ENCODE data around the gene DPY19L3.
A peak's percentile ranks its signal among the peaks of the same experiment; 100 is the strongest.
"Not testable (repeated sequence)": the region's sequence is repeated elsewhere in the genome, so short reads cannot be mapped to it uniquely, and the experiment has no call there.

The DPY19L3 gene

DNA sequence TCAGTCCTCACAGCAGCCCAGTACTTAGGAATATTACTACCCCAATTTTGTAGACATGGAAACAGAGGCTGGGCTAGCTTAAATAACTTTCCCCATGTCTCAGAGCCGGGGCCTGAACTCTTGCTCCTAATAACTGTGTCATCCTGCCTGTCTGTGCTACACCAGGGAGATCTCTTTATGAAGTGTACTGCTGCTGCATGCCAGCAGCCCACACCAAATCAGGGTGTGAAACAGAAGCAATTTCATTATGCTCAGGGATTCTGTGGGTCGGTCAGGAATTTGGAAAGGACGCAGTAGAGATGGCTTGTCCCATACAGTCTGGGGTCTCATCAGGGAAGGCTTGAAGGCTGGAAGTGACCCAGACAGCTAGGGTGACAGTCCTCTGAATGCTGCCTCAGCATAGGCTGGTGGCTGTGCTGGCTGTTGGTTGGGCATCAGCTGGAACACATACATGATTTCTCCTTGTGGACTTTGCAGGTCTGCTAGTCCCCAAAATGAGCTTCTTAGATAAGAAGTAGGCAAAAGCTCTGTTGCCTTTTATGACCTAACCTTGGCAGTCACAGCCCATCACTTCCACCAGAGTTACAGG is 37.5 kb upstream of the DPY19L3 start:
- H3K9ac ChIP-seq (ENCODE audit: low read depth in 1 of 2, low read length in 2 of 2) = no peak overlapping the region
- no peaks in the 10 kb centered on the region for H3K9me3 ChIP-seq (ENCODE audit: control insufficient read depth in 2 of 2, low read length in 2 of 2)
- H3K27ac ChIP-seq (ENCODE audit: low read depth in 2 of 2, low read length in 2 of 2) = no peak overlapping the region
- peaks cover 31 to 36% of the 10 kb centered on the region in 2 donors for H3K36me3 ChIP-seq (ENCODE audit: control insufficient read depth in 2 of 2, insufficient read depth in 2 of 2, low read length in 2 of 2)
- H3K27me3 ChIP-seq (ENCODE audit: control insufficient read depth in 2 of 2, insufficient read depth in 2 of 2, low read length in 2 of 2) = peaks cover 0 to 2% of the 10 kb centered on the region in 2 donors
- H3K4me3 ChIP-seq (ENCODE audit: low read length in 2 of 2) = no peak overlapping the region
- H3K4me1 ChIP-seq (ENCODE audit: control insufficient read depth in 2 of 2, insufficient read depth in 2 of 2, low read length in 2 of 2) = no peaks in the 10 kb centered on the region

- Histone ChIP-seq H3K9me3 (ENCODE audit: control insufficient read depth in 2 of 2, low read length in 2 of 2) (no peaks in the 10 kb centered on the region), H3K9ac (ENCODE audit: low read depth in 1 of 2, low read length in 2 of 2) (no peak overlapping the region), H3K36me3 (ENCODE audit: control insufficient read depth in 2 of 2, insufficient read depth in 2 of 2, low read length in 2 of 2) (peaks cover 31 to 34% of the 10 kb centered on the region in 2 donors), H3K27ac (ENCODE audit: low read depth in 2 of 2, low read length in 2 of 2) (no peak overlapping the region), H3K4me1 (ENCODE audit: control insufficient read depth in 2 of 2, insufficient read depth in 2 of 2, low read length in 2 of 2) (peaks cover 3 to 7% of the 10 kb centered on the region in 2 donors), H3K27me3 (ENCODE audit: control insufficient read depth in 2 of 2, insufficient read depth in 2 of 2, low read length in 2 of 2) (peaks cover 0 to 2% of the 10 kb centered on the region in 2 donors), H3K4me3 (ENCODE audit: low read length in 2 of 2) (no peak overlapping the region)
Measured at GRCh38 chr19:32368787-32369186, 36.8 kb upstream of the DPY19L3 start.

- H3K9me3 ChIP-seq (ENCODE audit: control insufficient read depth in 2 of 2, low read length in 2 of 2) = no peaks in the 10 kb centered on the region
- peak overlapping the region in 1 of 2 donors; percentile 34 for H3K27ac ChIP-seq (ENCODE audit: low read depth in 2 of 2, low read length in 2 of 2)
- H3K4me3 ChIP-seq (ENCODE audit: low read length in 2 of 2) = no peak overlapping the region
- H3K4me1 ChIP-seq (ENCODE audit: control insufficient read depth in 2 of 2, insufficient read depth in 2 of 2, low read length in 2 of 2) = peaks cover 8 to 17% of the 10 kb centered on the region in 2 donors
- peaks cover 0 to 2% of the 10 kb centered on the region in 2 donors for H3K27me3 ChIP-seq (ENCODE audit: control insufficient read depth in 2 of 2, insufficient read depth in 2 of 2, low read length in 2 of 2)
- H3K9ac ChIP-seq (ENCODE audit: low read depth in 1 of 2, low read length in 2 of 2) = no peak overlapping the region
- H3K36me3 ChIP-seq (ENCODE audit: control insufficient read depth in 2 of 2, insufficient read depth in 2 of 2, low read length in 2 of 2) = peaks cover 22 to 23% of the 10 kb centered on the region in 2 donors
Measured at GRCh38 chr19:32372726-32373517, 32.6 kb upstream of the DPY19L3 start.

GRCh38 chr19:32373585-32374295 is 31.8 kb upstream of the DPY19L3 start:
- Histone ChIP-seq H3K27ac (ENCODE audit: low read depth in 2 of 2, low read length in 2 of 2) (peak overlapping the region in 1 of 2 donors; percentile 34), H3K4me1 (ENCODE audit: control insufficient read depth in 2 of 2, insufficient read depth in 2 of 2, low read length in 2 of 2) (peaks cover 8 to 17% of the 10 kb centered on the region in 2 donors), H3K27me3 (ENCODE audit: control insufficient read depth in 2 of 2, insufficient read depth in 2 of 2, low read length in 2 of 2) (peaks cover 0 to 2% of the 10 kb centered on the region in 2 donors), H3K9me3 (ENCODE audit: control insufficient read depth in 2 of 2, low read length in 2 of 2) (no peaks in the 10 kb centered on the region), H3K36me3 (ENCODE audit: control insufficient read depth in 2 of 2, insufficient read depth in 2 of 2, low read length in 2 of 2) (peaks cover 23 to 24% of the 10 kb centered on the region in 2 donors), H3K4me3 (ENCODE audit: low read length in 2 of 2) (peak overlapping the region in 1 of 2 donors; percentile 9), H3K9ac (ENCODE audit: low read depth in 1 of 2, low read length in 2 of 2) (no peak overlapping the region)

GRCh38 chr19:32374362-32374761 is 31.2 kb upstream of the DPY19L3 start:
- peaks cover 8 to 17% of the 10 kb centered on the region in 2 donors for H3K4me1 ChIP-seq (ENCODE audit: control insufficient read depth in 2 of 2, insufficient read depth in 2 of 2, low read length in 2 of 2)
- H3K27ac ChIP-seq (ENCODE audit: low read depth in 2 of 2, low read length in 2 of 2); H3K4me3 ChIP-seq (ENCODE audit: low read length in 2 of 2); H3K9ac ChIP-seq (ENCODE audit: low read depth in 1 of 2, low read length in 2 of 2); H3K9me3 ChIP-seq (ENCODE audit: control insufficient read depth in 2 of 2, low read length in 2 of 2); H3K27me3 ChIP-seq (ENCODE audit: control insufficient read depth in 2 of 2, insufficient read depth in 2 of 2, low read length in 2 of 2): not testable (repeated sequence)
- H3K36me3 ChIP-seq (ENCODE audit: control insufficient read depth in 2 of 2, insufficient read depth in 2 of 2, low read length in 2 of 2) = peaks cover 24 to 25% of the 10 kb centered on the region in 2 donors

DNA sequence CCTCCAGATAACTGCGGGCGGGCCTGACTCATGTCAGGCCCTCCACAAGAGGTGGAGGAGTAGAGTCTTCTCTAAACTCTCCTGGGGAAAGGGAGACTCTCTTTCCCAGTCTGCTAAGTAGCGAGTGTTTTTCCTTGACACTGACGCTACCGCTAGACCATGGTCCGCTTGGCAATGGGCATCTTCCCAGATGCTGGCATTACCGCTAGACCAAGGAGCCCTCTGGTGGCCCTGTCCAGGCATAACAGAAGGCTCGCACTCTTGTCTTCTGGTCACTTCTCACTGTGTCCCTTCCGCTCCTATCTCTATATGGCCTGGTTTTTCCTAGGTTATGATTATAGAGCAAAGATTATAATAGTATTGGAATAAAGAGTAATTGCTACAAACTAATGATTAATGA is 28.5 kb upstream of the DPY19L3 start:
- not testable (repeated sequence) for H3K27ac ChIP-seq (ENCODE audit: low read depth in 2 of 2, low read length in 2 of 2); H3K9ac ChIP-seq (ENCODE audit: low read depth in 1 of 2, low read length in 2 of 2); H3K27me3 ChIP-seq (ENCODE audit: control insufficient read depth in 2 of 2, insufficient read depth in 2 of 2, low read length in 2 of 2); H3K4me3 ChIP-seq (ENCODE audit: low read length in 2 of 2); H3K9me3 ChIP-seq (ENCODE audit: control insufficient read depth in 2 of 2, low read length in 2 of 2)
- H3K36me3 ChIP-seq (ENCODE audit: control insufficient read depth in 2 of 2, insufficient read depth in 2 of 2, low read length in 2 of 2) = peaks cover 13 to 14% of the 10 kb centered on the region in 2 donors
- peaks cover 13 to 27% of the 10 kb centered on the region in 2 donors for H3K4me1 ChIP-seq (ENCODE audit: control insufficient read depth in 2 of 2, insufficient read depth in 2 of 2, low read length in 2 of 2)

DNA sequence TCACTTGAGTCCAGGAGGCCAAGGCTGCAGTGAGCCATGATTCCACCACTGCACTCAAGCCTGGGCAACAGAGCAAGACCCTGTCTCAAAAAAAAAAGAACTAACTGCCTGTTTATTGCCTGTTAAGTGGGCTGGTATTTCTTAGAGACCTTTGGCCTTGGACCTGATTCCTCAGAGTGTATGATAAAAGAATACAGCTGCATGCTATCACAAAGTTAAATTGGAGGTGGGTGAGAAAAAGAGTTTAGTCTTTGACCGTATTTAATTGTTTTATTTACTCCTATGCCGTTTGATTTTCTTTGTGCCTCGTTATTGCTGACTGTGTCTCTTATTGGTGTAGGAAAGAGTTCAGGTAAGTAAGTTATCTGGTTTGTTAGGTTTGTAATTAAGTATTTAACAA is 25.3 kb upstream of the DPY19L3 start:
- Histone ChIP-seq H3K9me3 (ENCODE audit: control insufficient read depth in 2 of 2, low read length in 2 of 2) (no peaks in the 10 kb centered on the region), H3K27me3 (ENCODE audit: control insufficient read depth in 2 of 2, insufficient read depth in 2 of 2, low read length in 2 of 2) (no peaks in the 10 kb centered on the region), H3K27ac (ENCODE audit: low read depth in 2 of 2, low read length in 2 of 2) (no peak overlapping the region), H3K9ac (ENCODE audit: low read depth in 1 of 2, low read length in 2 of 2) (no peak overlapping the region), H3K4me3 (ENCODE audit: low read length in 2 of 2) (no peak overlapping the region), H3K4me1 (ENCODE audit: control insufficient read depth in 2 of 2, insufficient read depth in 2 of 2, low read length in 2 of 2) (peaks cover 5 to 10% of the 10 kb centered on the region in 2 donors), H3K36me3 (ENCODE audit: control insufficient read depth in 2 of 2, insufficient read depth in 2 of 2, low read length in 2 of 2) (peaks cover 19 to 21% of the 10 kb centered on the region in 2 donors)

- H3K4me3 ChIP-seq (ENCODE audit: low read length in 2 of 2) = no peak overlapping the region
- no peaks in the 10 kb centered on the region for H3K9me3 ChIP-seq (ENCODE audit: control insufficient read depth in 2 of 2, low read length in 2 of 2)
- H3K9ac ChIP-seq (ENCODE audit: low read depth in 1 of 2, low read length in 2 of 2) = no peak overlapping the region
- H3K27ac ChIP-seq (ENCODE audit: low read depth in 2 of 2, low read length in 2 of 2) = peak overlapping the region in 1 of 2 donors; percentile 42
- peaks cover 4 to 13% of the 10 kb centered on the region in 2 donors for H3K4me1 ChIP-seq (ENCODE audit: control insufficient read depth in 2 of 2, insufficient read depth in 2 of 2, low read length in 2 of 2)
- H3K27me3 ChIP-seq (ENCODE audit: control insufficient read depth in 2 of 2, insufficient read depth in 2 of 2, low read length in 2 of 2) = no peaks in the 10 kb centered on the region
- H3K36me3 ChIP-seq (ENCODE audit: control insufficient read depth in 2 of 2, insufficient read depth in 2 of 2, low read length in 2 of 2) = peaks cover 8 to 13% of the 10 kb centered on the region in 2 donors
Measured at GRCh38 chr19:32387701-32388392, 17.7 kb upstream of the DPY19L3 start.

DNA sequence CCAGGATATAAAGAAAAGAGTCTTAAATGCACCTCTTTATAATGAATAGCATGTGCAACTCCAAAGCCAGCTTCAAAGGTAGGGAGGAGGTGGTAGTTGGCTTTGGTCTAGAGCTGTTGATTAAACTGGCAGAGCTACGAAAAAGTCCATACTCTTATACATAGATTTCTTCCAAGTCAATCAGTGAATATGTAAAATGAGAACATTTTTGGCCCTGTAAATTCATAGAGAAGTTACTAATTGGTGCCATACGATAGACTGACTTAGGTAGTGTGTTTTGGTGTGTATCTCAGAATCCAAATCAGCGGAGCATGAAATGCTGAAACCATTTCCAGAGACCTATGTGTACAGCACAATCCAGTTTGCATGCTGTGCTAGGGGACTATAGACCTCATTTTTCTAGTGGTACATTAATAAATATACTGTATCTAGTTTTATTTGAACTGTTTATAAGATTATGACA is 17.1 kb upstream of the DPY19L3 start:
- Histone ChIP-seq H3K4me1 (ENCODE audit: control insufficient read depth in 2 of 2, insufficient read depth in 2 of 2, low read length in 2 of 2) (peaks cover 4 to 13% of the 10 kb centered on the region in 2 donors), H3K4me3 (ENCODE audit: low read length in 2 of 2) (no peak overlapping the region), H3K27ac (ENCODE audit: low read depth in 2 of 2, low read length in 2 of 2) (peak overlapping the region in 1 of 2 donors; percentile 42), H3K36me3 (ENCODE audit: control insufficient read depth in 2 of 2, insufficient read depth in 2 of 2, low read length in 2 of 2) (peaks cover 3 to 7% of the 10 kb centered on the region in 2 donors), H3K9me3 (ENCODE audit: control insufficient read depth in 2 of 2, low read length in 2 of 2) (no peaks in the 10 kb centered on the region), H3K27me3 (ENCODE audit: control insufficient read depth in 2 of 2, insufficient read depth in 2 of 2, low read length in 2 of 2) (no peaks in the 10 kb centered on the region), H3K9ac (ENCODE audit: low read depth in 1 of 2, low read length in 2 of 2) (no peak overlapping the region)

Data from mucosa of rectum (tissue), 2 donors.